ENCODE measurements around the gene IFFO2. TPM values are rescaled to one million over a fixed set of nuclear protein-coding genes. Genes with fewer than 3 reads are reported as not detected.

The IFFO2 gene
- total and polyA plus RNA-seq, 12 donors, result 5.9 to 23.4 (median 15.8) TPM

DNA sequence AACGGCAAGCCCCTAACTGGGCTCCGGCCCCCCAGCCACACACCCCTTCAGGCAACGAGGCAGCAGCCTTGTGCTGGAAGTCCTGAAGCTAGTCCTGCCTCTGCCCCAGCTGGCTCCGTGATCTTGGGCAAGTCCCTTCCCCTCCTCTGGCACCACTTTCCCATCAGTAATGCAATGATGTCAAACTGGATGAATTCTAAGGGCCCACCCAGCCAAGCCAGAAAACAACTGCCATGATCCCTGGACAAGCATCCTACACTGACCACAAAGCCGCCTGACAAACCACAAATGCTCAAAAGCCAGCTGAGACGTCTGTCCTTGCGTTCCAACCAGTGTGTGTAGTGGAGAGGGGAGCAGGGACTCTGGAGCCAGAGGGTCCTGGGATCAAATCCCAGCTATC, 26.8 kb downstream of the IFFO2 start:
- Histone ChIP-seq H3K4me1 (replicated peaks in 1 of 2) (peaks cover 13 to 29% of the 10 kb centered on the region in 2 donors), H3K9me3 (replicated peaks in 1 of 3) (no peaks in the 10 kb centered on the region), H3K4me3 (no peak overlapping the region), H3K27me3 (no peaks in the 10 kb centered on the region), H3K27ac (no peak overlapping the region), H3K36me3 (replicated peaks in 1 of 2) (no peaks in the 10 kb centered on the region)
- 76 to 91% (median 83%) methylated on average over 7 of the region's 7 CpGs for WGBS, 4 donors
- TF ChIP-seq, protein P1, sequence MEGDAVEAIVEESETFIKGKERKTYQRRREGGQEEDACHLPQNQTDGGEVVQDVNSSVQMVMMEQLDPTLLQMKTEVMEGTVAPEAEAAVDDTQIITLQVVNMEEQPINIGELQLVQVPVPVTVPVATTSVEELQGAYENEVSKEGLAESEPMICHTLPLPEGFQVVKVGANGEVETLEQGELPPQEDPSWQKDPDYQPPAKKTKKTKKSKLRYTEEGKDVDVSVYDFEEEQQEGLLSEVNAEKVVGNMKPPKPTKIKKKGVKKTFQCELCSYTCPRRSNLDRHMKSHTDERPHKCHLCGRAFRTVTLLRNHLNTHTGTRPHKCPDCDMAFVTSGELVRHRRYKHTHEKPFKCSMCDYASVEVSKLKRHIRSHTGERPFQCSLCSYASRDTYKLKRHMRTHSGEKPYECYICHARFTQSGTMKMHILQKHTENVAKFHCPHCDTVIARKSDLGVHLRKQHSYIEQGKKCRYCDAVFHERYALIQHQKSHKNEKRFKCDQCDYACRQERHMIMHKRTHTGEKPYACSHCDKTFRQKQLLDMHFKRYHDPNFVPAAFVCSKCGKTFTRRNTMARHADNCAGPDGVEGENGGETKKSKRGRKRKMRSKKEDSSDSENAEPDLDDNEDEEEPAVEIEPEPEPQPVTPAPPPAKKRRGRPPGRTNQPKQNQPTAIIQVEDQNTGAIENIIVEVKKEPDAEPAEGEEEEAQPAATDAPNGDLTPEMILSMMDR (IDR thresholded peaks at IDR 0.05), result no peak
- no peak for TF ChIP-seq POLR2A (IDR thresholded peaks at IDR 0.05)
- intact Hi-C loops (cut with DNase I), result no loop called here
- DNase-seq, result no peak

DNA sequence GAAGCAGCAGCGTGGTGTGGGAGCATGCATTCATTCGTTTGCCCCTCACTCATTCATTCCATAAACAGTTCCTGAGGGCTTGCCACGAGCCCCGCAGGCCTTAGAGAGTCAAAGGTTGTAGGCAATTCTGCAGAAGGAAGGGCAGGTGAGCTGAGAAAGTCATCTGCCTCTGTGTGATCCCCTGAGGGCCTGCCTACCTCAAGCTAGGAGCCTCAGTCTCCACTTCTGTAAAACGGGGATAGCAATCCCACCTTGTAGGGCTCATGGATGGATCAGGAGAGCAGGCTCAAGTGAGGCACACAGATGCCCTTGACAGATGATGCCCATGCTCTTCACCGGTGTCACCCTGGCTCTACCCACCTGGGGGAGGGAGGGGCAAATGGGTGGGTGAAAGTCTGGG, 27.5 kb downstream of the IFFO2 start:
- Histone ChIP-seq H3K36me3 (replicated peaks in 1 of 2) (no peaks in the 10 kb centered on the region), H3K4me3 (no peak overlapping the region), H3K27ac (peak overlapping the region in 1 of 5 donors; percentile 3), H3K9me3 (replicated peaks in 1 of 3) (no peaks in the 10 kb centered on the region), H3K27me3 (no peaks in the 10 kb centered on the region), H3K4me1 (replicated peaks in 1 of 2) (peaks cover 13 to 36% of the 10 kb centered on the region in 2 donors)
- no peak for DNase-seq
- intact Hi-C loops (cut with DNase I), result no loop called here
- 79 to 91% (median 85%) methylated on average over 5 to 6 of the region's 6 CpGs for WGBS, 4 donors
- no peak for TF ChIP-seq POLR2A (IDR thresholded peaks at IDR 0.05)
- TF ChIP-seq, protein P1 (IDR thresholded peaks at IDR 0.05), result no peak

DNA sequence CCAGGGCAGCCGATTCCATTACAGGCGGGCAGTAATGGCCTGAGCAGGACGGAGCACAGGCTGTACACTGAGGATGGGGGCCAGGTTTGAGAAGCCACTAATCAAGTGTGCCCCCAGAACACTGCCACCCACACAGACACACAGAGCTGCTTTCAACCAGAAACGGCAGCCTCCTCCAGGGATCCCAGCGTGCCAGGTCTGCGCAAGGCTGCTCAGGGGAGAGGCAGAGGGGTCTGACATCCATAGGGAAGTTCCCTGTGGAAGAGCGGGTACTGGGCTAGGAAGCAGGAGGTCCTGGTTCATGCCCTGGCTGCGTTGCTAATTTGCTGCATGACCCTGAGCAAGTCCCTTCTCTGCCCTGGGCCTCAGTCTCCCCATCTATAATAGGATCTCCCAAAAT, 28.1 kb downstream of the IFFO2 start:
- TF ChIP-seq, protein P1 (IDR thresholded peaks at IDR 0.05), result no peak
- no peak for TF ChIP-seq POLR2A (IDR thresholded peaks at IDR 0.05)
- H3K27me3 ChIP-seq, result no peaks in the 10 kb centered on the region
- DNase-seq, result no peak
- WGBS, 4 donors, result 79 to 86% (median 80%) methylated on average over 4 to 8 of the region's 8 CpGs
- intact Hi-C loops (cut with DNase I), result no loop called here
- H3K4me3 ChIP-seq, result no peak overlapping the region
- no peaks in the 10 kb centered on the region for H3K9me3 ChIP-seq (replicated peaks in 1 of 3)
- peak overlapping the region in 2 of 5 donors; percentile 26 to 90 for H3K27ac ChIP-seq
- H3K36me3 ChIP-seq (replicated peaks in 1 of 2), result no peaks in the 10 kb centered on the region
- H3K4me1 ChIP-seq (replicated peaks in 1 of 2), result peaks cover 14 to 42% of the 10 kb centered on the region in 2 donors

DNA sequence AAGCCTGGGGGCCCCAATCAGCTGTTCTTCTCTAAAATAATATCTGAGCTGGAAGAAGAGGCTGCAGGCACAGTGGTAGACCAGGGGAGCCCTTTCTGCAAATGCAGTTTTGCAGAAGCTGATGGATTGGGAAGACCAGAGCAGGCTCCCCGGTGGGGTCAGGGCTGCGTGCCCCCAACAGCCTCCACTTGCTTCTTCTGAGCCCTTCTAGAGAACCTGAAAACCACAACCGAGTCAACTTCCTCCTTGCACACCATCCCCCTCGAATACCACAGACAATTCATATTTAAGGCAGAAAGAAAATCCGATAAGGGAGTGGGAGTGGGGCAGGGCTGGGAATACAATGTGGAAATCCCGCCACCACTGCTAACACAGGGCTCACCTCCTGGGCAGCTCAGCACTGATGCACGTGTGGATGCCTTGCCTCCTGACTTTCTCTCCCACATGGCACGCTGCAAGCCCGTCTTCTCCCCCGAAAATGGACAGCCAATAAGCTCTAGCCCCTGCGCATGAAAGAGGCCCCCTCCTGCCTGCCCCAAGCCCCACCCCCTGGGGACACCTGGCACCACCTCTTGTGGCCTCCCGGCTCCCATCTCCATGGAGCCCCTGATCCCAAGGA, 28.7 kb downstream of the IFFO2 start:
- no peaks in the 10 kb centered on the region for H3K9me3 ChIP-seq (replicated peaks in 1 of 3)

More for the DNA sequence above, 28.7 kb downstream of the IFFO2 start:
- Histone ChIP-seq H3K4me3 (no peak overlapping the region), H3K27me3 (no peaks in the 10 kb centered on the region), H3K4me1 (replicated peaks in 1 of 2) (peaks cover 20 to 44% of the 10 kb centered on the region in 2 donors), H3K36me3 (replicated peaks in 1 of 2) (no peaks in the 10 kb centered on the region), H3K27ac (peak overlapping the region in 3 of 5 donors; percentile 72 to 90 (median 90))
- no peak for TF ChIP-seq POLR2A (IDR thresholded peaks at IDR 0.05)
- TF ChIP-seq, protein P1 (IDR thresholded peaks at IDR 0.05), result no peak
- intact Hi-C loops (cut with DNase I), result no loop called here
- 55 to 69% (median 64%) methylated on average over 12 of the region's 12 CpGs for WGBS, 4 donors
- DNase-seq, result no peak
